ENCODE results near the gene MIAT.

MIAT gene

GRCh38 chr22:26656891-26657851 lies at the start of gene MIAT:
MIAT (plus strand) TSS chr22:26657588.
- TF ChIP-seq CTCF (IDR thresholded peaks at IDR 0.05), result no peak

- no peak for TF ChIP-seq CTCF (IDR thresholded peaks at IDR 0.05)
Measured at GRCh38 chr22:26608129-26608528, 49.3 kb upstream of the MIAT start.

DNA sequence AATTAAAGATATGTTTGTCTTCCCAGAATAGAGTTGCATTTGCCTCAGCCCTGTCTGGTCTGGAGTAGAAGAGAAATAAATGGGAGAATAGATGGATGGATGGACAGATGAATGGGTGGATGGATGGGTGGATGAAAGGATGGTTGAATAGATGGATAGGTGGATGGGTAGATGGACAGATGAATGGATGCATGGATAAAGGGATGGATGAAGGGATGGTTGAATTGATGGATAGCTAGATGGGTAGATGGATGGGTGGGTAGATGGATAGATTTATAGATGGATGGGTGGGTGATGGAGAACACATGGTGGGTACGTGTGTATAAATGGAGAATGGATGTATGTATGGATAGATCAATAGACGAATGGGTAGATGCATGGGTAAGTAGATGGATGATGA lies 48.1 kb upstream of the MIAT start:
- no peak for TF ChIP-seq CTCF (IDR thresholded peaks at IDR 0.05)

GRCh38 chr22:26610072-26610958 lies 47.1 kb upstream of the MIAT start:
- TF ChIP-seq CTCF (IDR thresholded peaks at IDR 0.05), result no peak

DNA sequence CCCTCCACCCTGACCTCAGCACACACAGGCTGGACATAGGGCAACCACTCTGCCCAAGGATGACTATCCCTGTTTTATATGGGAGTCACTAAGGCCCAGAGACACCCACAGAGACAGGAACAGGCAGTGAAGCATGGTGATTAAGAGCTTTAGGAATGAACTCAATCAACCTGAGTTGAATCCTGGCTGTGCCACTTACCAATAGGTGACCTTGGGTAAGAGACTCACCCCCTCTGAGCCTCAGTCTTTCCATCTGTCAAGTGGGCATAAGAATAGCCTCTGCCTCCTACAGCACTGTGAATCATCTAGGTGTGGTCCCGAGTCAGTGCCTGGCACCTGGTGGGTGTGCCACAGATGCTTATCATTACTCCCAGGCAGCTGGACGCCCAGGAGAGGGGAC lies 46.4 kb upstream of the MIAT start:
- no peak for TF ChIP-seq CTCF (IDR thresholded peaks at IDR 0.05)

DNA sequence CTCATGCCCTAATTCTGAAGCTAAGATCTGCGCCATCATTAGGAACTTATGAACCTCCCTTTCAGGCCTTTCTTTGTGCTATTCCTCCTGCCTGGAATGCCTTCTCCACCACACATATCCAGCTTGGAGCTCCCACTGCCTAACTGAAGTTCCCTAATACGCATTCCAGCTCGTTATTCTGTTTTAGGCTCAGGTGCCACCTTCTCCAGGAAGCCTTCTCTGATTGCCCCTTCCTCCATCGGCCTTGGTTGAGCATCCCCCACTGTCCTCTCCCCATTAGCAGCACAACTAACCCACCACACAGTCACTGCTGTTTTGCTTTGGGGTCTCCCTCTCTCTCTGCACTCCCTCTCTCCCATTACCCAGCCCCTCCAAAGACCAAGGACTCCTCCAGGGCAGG lies 44.7 kb upstream of the MIAT start:
- no peak for TF ChIP-seq CTCF (IDR thresholded peaks at IDR 0.05)

- TF ChIP-seq CTCF (IDR thresholded peaks at IDR 0.05), result no peak
Measured at GRCh38 chr22:26614322-26614721, 43.1 kb upstream of the MIAT start.
